Stomach (tissue), 4 donors: ENCODE measurements around the gene ARHGAP15.

Source experiments
- EP300 ChIP-seq: sonication (generic); formaldehyde crosslinking; IDR thresholded peaks from one replicate; pipeline ENCODE4 v1.6.1; 2017; ENCODE audit warnings: antibody characterized with exemption
- POLR2A ChIP-seq, 4 donors: fragments of 450-650 bp; IDR thresholded peaks; one replicate each; pipeline ENCODE4 v1.6.1; 2016; ENCODE audit warnings: antibody characterized with exemption in 4 of 4, control low read depth in 2 of 4, mild to moderate bottlenecking in 1 of 4, moderate library complexity in 1 of 4
- POLR2AphosphoS5 ChIP-seq, 3 donors: sonication (generic); formaldehyde crosslinking; IDR thresholded peaks; one replicate each; pipeline ENCODE4 v1.6.1; 2016; ENCODE audit warnings: antibody characterized with exemption in 3 of 3
- TF ChIP-seq, protein P1 (sequence below), 7 experiments: fragments of 450-650 bp in 4 of 7; fragments of 200-600 bp in 3 of 7; sonication (generic) in 3 of 7; IDR thresholded peaks; one replicate each; pipeline ENCODE4 v1.5.1; 2016 to 2019; ENCODE audit warnings: antibody characterized with exemption in 7 of 7, control low read depth in 2 of 7, mild to moderate bottlenecking in 1 of 7

DNA sequence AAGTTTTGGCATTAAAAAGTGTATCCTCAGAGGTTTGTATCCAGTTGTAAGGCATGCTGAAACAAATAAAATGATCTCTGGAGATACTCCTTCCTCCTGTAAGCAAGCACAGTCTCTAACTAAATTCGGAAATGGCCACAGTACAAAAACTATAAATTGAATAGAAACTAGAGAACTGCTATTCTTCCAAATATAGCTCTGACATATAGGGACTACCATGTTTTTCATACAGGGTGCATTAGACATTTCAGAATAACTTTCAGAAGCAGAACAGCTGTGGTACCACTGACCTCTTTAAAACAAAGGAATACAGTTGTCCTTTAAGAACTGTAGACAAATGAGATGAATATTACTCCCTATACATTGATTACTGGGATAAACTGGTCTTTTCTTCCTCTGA is 568.5 kb downstream of the ARHGAP15 start:
- TF ChIP-seq, protein P1, sequence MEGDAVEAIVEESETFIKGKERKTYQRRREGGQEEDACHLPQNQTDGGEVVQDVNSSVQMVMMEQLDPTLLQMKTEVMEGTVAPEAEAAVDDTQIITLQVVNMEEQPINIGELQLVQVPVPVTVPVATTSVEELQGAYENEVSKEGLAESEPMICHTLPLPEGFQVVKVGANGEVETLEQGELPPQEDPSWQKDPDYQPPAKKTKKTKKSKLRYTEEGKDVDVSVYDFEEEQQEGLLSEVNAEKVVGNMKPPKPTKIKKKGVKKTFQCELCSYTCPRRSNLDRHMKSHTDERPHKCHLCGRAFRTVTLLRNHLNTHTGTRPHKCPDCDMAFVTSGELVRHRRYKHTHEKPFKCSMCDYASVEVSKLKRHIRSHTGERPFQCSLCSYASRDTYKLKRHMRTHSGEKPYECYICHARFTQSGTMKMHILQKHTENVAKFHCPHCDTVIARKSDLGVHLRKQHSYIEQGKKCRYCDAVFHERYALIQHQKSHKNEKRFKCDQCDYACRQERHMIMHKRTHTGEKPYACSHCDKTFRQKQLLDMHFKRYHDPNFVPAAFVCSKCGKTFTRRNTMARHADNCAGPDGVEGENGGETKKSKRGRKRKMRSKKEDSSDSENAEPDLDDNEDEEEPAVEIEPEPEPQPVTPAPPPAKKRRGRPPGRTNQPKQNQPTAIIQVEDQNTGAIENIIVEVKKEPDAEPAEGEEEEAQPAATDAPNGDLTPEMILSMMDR (IDR thresholded peaks at IDR 0.05), result no peak
- TF ChIP-seq POLR2AphosphoS5 (IDR thresholded peaks at IDR 0.05) (no peak), EP300 (no peak), POLR2A (IDR thresholded peaks at IDR 0.05) (no peak)
